ENCODE results near the gene DCST1.

DCST1 gene

GRCh38 chr1:155000726-155001424 is 32.7 kb upstream of the DCST1 start:
- DNase-seq (ENCODE audit: low read depth in 2 of 2): peak; percentile 47 to 53

- DNase-seq (ENCODE audit: low read depth in 2 of 2): no peak
These were observed 32.3 kb upstream of the DCST1 start for GRCh38 chr1:155001425-155001674.

- peak; percentile 95 to 96 for DNase-seq (ENCODE audit: low read depth in 2 of 2)
These were observed 31.8 kb upstream of the DCST1 start for GRCh38 chr1:155001675-155002463.

GRCh38 chr1:155002464-155003226 is 31.0 kb upstream of the DCST1 start, which contains the start of gene ZBTB7B:
Gene ZBTB7B, plus strand, starts transcription at chr1:155002802. Its CDS starts 11,859 bp downstream, at chr1:155014661.
- DNase-seq (ENCODE audit: low read depth in 2 of 2): no peak

GRCh38 chr1:155003227-155003765 is 30.3 kb upstream of the DCST1 start:
- no peak for DNase-seq (ENCODE audit: low read depth in 2 of 2)

- DNase-seq (ENCODE audit: low read depth in 2 of 2): no peak
These were observed 29.8 kb upstream of the DCST1 start for GRCh38 chr1:155003766-155004351.

GRCh38 chr1:155004352-155005075 is 29.1 kb upstream of the DCST1 start:
- no peak for DNase-seq (ENCODE audit: low read depth in 2 of 2)

GRCh38 chr1:155005076-155006011 is 28.3 kb upstream of the DCST1 start:
- DNase-seq (ENCODE audit: low read depth in 2 of 2): no peak

- no peak for DNase-seq (ENCODE audit: low read depth in 2 of 2)
These were observed 27.0 kb upstream of the DCST1 start for GRCh38 chr1:155006601-155007101.

GRCh38 chr1:155007251-155007828 is 26.3 kb upstream of the DCST1 start:
- no peak for DNase-seq (ENCODE audit: low read depth in 2 of 2)

- DNase-seq (ENCODE audit: low read depth in 2 of 2): no peak
These were observed 25.3 kb upstream of the DCST1 start for GRCh38 chr1:155008015-155008941.

- no peak for DNase-seq (ENCODE audit: low read depth in 2 of 2)
These were observed 24.4 kb upstream of the DCST1 start for GRCh38 chr1:155009221-155009711.

GRCh38 chr1:155009742-155010141 is 23.9 kb upstream of the DCST1 start:
- DNase-seq (ENCODE audit: low read depth in 2 of 2): no peak

- no peak for DNase-seq (ENCODE audit: low read depth in 2 of 2)
These were observed 23.3 kb upstream of the DCST1 start for GRCh38 chr1:155010211-155010918.

- DNase-seq (ENCODE audit: low read depth in 2 of 2): no peak
These were observed 22.6 kb upstream of the DCST1 start for GRCh38 chr1:155011004-155011416.

GRCh38 chr1:155011437-155012025 is 22.1 kb upstream of the DCST1 start:
- DNase-seq (ENCODE audit: low read depth in 2 of 2): no peak

- DNase-seq (ENCODE audit: low read depth in 2 of 2): no peak
These were observed 21.5 kb upstream of the DCST1 start for GRCh38 chr1:155012026-155012546.
